ENCODE data around the gene FAM72D. TPM values are rescaled to one million over a fixed set of nuclear protein-coding genes. Genes with fewer than 3 reads are reported as not detected.
"Not testable (repeated sequence)": the region's sequence is repeated elsewhere in the genome, so short reads cannot be mapped to it uniquely, and the experiment has no call there.

FAM72D gene
- polyA plus RNA-seq, 1 experiment, result 1.3 TPM

- H3K27me3 ChIP-seq (ENCODE audit: control insufficient read depth, insufficient read depth, low read length); H3K27ac ChIP-seq (ENCODE audit: low read depth, low read length); CTCF ChIA-PET; H3K4me3 ChIP-seq (ENCODE audit: low read depth, low read length); DNase-seq (ENCODE audit: low read depth, low spot score); POLR2A ChIA-PET; H3K9me3 ChIP-seq (ENCODE audit: control insufficient read depth, insufficient read depth, low read length): not testable (repeated sequence)
Observed at GRCh38 chr1:145103294-145103693, 7.5 kb downstream of the FAM72D start.

GRCh38 chr1:145111674-145112073, 15.9 kb downstream of the FAM72D start:
- H3K9me3 ChIP-seq (ENCODE audit: control insufficient read depth, insufficient read depth, low read length); POLR2A ChIA-PET; H3K27ac ChIP-seq (ENCODE audit: low read depth, low read length); H3K4me3 ChIP-seq (ENCODE audit: low read depth, low read length); DNase-seq (ENCODE audit: low read depth, low spot score); CTCF ChIA-PET; H3K27me3 ChIP-seq (ENCODE audit: control insufficient read depth, insufficient read depth, low read length): not testable (repeated sequence)

GRCh38 chr1:145112703-145113102, 16.9 kb downstream of the FAM72D start:
- H3K4me3 ChIP-seq (ENCODE audit: low read depth, low read length); H3K27ac ChIP-seq (ENCODE audit: low read depth, low read length); CTCF ChIA-PET; DNase-seq (ENCODE audit: low read depth, low spot score); H3K27me3 ChIP-seq (ENCODE audit: control insufficient read depth, insufficient read depth, low read length); POLR2A ChIA-PET; H3K9me3 ChIP-seq (ENCODE audit: control insufficient read depth, insufficient read depth, low read length): not testable (repeated sequence)

GRCh38 chr1:145114560-145115057, 18.8 kb downstream of the FAM72D start:
- H3K27me3 ChIP-seq (ENCODE audit: control insufficient read depth, insufficient read depth, low read length); CTCF ChIA-PET; H3K27ac ChIP-seq (ENCODE audit: low read depth, low read length); POLR2A ChIA-PET; DNase-seq (ENCODE audit: low read depth, low spot score); H3K9me3 ChIP-seq (ENCODE audit: control insufficient read depth, insufficient read depth, low read length); H3K4me3 ChIP-seq (ENCODE audit: low read depth, low read length): not testable (repeated sequence)

GRCh38 chr1:145115587-145116493, 20.1 kb downstream of the FAM72D start:
- CTCF ChIA-PET; H3K9me3 ChIP-seq (ENCODE audit: control insufficient read depth, insufficient read depth, low read length); POLR2A ChIA-PET; H3K27ac ChIP-seq (ENCODE audit: low read depth, low read length); DNase-seq (ENCODE audit: low read depth, low spot score); H3K4me3 ChIP-seq (ENCODE audit: low read depth, low read length); H3K27me3 ChIP-seq (ENCODE audit: control insufficient read depth, insufficient read depth, low read length): not testable (repeated sequence)

DNA sequence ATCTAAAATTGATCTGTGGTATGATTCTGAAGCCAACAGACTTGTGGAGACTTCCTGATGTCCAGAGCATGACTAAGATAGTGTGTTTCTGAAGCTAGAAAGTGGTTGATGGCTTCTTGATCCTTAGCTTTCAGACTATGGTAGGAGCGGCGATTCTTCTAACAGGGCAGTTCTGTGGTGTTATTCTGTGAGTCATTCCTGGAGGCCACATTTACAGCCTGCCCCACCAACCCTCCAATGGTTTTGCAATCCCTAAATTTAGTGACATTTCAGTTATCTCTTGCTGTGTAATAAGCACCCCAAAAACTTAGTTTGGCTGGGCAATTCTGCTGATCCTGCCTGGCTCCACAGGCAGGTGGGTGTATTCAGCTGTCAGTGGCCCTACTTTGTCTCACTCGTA, 24.1 kb downstream of the FAM72D start:
- H3K4me3 ChIP-seq (ENCODE audit: low read depth, low read length); H3K9me3 ChIP-seq (ENCODE audit: control insufficient read depth, insufficient read depth, low read length); H3K27me3 ChIP-seq (ENCODE audit: control insufficient read depth, insufficient read depth, low read length); H3K27ac ChIP-seq (ENCODE audit: low read depth, low read length); CTCF ChIA-PET; POLR2A ChIA-PET; DNase-seq (ENCODE audit: low read depth, low spot score): not testable (repeated sequence)

GRCh38 chr1:145122344-145123061, 26.7 kb downstream of the FAM72D start:
- DNase-seq (ENCODE audit: low read depth, low spot score); H3K9me3 ChIP-seq (ENCODE audit: control insufficient read depth, insufficient read depth, low read length); H3K27ac ChIP-seq (ENCODE audit: low read depth, low read length); H3K4me3 ChIP-seq (ENCODE audit: low read depth, low read length); POLR2A ChIA-PET; H3K27me3 ChIP-seq (ENCODE audit: control insufficient read depth, insufficient read depth, low read length); CTCF ChIA-PET: not testable (repeated sequence)

GRCh38 chr1:145123062-145123395, 27.3 kb downstream of the FAM72D start:
- DNase-seq (ENCODE audit: low read depth, low spot score); POLR2A ChIA-PET; CTCF ChIA-PET: not testable (repeated sequence)

DNA sequence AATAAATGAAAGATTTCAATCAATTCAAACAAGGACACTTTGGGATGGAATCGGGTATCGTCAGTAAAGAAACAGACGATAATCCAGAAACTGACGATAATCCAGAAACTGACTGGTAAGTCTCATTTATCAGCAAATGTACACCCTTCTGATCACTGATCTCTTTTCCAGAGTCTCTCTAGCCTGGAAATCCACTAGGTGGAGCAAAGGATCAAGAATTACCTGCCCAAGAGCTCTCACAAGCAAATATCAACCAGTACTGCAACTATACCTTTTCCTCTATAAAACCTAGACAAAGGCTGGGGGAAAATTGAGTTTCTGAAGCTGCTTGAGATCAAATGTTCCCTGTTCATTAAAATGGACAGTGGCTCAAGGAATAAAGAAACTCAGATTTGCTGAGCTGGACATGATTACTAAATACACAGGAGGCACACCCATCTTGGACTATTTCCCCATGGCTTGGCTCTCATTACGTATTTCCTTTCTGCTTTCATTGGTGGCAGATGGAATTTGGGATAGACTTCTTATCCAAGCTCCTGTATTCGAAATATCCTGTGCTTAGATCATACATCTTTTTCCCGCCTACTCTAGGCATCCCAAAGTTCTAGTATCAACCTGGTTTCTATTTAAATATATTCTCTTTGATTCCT, 28.3 kb downstream of the FAM72D start:
- H3K4me3 ChIP-seq (ENCODE audit: low read depth, low read length); H3K9me3 ChIP-seq (ENCODE audit: control insufficient read depth, insufficient read depth, low read length); DNase-seq (ENCODE audit: low read depth, low spot score); POLR2A ChIA-PET; H3K27me3 ChIP-seq (ENCODE audit: control insufficient read depth, insufficient read depth, low read length); H3K27ac ChIP-seq (ENCODE audit: low read depth, low read length); CTCF ChIA-PET: not testable (repeated sequence)

More at GRCh38 chr1:145123062-145123395, 27.3 kb downstream of the FAM72D start:
- not testable (repeated sequence) for H3K4me3 ChIP-seq (ENCODE audit: low read depth, low read length); H3K27me3 ChIP-seq (ENCODE audit: control insufficient read depth, insufficient read depth, low read length); H3K27ac ChIP-seq (ENCODE audit: low read depth, low read length); H3K9me3 ChIP-seq (ENCODE audit: control insufficient read depth, insufficient read depth, low read length)

- H3K9me3 ChIP-seq (ENCODE audit: control insufficient read depth, insufficient read depth, low read length); H3K27me3 ChIP-seq (ENCODE audit: control insufficient read depth, insufficient read depth, low read length); CTCF ChIA-PET; POLR2A ChIA-PET; DNase-seq (ENCODE audit: low read depth, low spot score); H3K27ac ChIP-seq (ENCODE audit: low read depth, low read length); H3K4me3 ChIP-seq (ENCODE audit: low read depth, low read length): not testable (repeated sequence)
Observed at GRCh38 chr1:145125112-145125511, 29.3 kb downstream of the FAM72D start.

DNA sequence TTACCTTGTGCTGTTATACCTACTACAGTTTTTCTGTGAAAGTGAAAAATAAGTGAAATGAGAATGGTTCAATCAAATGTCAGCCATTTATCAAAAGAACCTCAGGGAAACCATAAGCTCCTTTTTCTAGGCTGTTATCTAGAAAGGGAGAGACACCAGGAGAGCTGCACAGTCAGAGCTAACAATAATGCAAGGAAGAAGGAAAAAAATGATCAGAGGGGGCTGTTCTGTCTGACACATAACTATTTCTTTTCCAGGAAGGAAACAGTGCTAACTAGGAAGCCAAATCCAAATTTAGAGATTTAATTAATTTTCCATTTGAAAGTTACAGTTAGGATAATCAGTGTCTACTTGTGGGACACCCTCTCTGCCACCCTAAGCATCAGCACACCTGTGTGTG, 31.4 kb downstream of the FAM72D start:
- CTCF ChIA-PET; H3K9me3 ChIP-seq (ENCODE audit: control insufficient read depth, insufficient read depth, low read length); POLR2A ChIA-PET; H3K27me3 ChIP-seq (ENCODE audit: control insufficient read depth, insufficient read depth, low read length); DNase-seq (ENCODE audit: low read depth, low spot score); H3K27ac ChIP-seq (ENCODE audit: low read depth, low read length); H3K4me3 ChIP-seq (ENCODE audit: low read depth, low read length): not testable (repeated sequence)

Data from AG04450 (cell line).